HG03575 (cell line): ENCODE results near the gene TPCN2.

ENCODE experiments used
- ATAC-seq: cut with Tn5 transposase; IDR thresholded peaks from one replicate; pipeline ENCODE4 v1.9.1; 2021; ENCODE audit not compliant: unreplicated experiment, insufficient number of reproducible peaks, low FRiP score; ENCODE audit errors: extremely low read depth

The TPCN2 gene

DNA sequence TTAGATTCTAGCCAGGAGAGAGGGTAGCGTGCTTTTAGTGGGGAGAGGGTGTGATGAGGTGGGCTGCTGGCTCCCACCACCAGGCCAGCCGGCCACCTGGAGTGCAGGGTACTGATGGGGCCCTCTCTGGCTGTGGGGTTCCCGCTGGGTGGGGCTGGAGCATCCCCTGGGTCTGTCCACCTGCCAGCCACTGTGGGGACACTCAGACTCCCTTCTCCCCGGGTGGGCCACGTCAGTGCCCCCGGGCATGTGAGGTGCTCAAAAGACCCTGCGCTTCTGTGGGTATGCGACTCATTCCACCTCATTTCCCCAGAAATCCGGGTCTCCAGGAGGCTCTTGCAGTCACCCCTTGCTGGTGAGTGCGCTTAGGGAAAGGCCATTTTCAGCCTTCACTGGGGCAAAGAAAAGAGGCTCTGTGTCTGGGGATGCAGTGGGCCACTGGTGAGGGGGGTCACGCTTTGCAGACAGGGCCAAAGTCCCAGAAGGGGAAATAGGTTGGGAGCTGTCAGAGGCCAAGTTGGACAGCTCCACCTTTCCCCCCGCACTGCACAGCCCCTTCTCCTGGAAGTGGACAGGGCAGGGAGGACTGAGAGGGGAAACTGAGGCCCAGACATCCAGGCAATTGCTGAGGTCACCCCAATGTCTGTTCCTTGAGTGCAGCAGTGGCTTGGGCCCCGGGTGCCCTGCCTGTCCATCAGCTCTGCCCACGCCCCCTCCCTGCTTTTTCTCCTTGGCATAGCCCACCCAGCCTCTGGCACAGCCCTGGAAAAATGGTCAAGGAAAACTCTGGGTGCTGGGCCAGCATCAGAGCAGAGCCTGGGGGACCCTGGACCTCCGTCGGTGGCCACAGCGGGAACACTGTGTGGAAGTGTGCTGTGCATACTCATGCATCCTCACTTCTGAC is 53.3 kb downstream of the TPCN2 start:
- no peak for ATAC-seq

DNA sequence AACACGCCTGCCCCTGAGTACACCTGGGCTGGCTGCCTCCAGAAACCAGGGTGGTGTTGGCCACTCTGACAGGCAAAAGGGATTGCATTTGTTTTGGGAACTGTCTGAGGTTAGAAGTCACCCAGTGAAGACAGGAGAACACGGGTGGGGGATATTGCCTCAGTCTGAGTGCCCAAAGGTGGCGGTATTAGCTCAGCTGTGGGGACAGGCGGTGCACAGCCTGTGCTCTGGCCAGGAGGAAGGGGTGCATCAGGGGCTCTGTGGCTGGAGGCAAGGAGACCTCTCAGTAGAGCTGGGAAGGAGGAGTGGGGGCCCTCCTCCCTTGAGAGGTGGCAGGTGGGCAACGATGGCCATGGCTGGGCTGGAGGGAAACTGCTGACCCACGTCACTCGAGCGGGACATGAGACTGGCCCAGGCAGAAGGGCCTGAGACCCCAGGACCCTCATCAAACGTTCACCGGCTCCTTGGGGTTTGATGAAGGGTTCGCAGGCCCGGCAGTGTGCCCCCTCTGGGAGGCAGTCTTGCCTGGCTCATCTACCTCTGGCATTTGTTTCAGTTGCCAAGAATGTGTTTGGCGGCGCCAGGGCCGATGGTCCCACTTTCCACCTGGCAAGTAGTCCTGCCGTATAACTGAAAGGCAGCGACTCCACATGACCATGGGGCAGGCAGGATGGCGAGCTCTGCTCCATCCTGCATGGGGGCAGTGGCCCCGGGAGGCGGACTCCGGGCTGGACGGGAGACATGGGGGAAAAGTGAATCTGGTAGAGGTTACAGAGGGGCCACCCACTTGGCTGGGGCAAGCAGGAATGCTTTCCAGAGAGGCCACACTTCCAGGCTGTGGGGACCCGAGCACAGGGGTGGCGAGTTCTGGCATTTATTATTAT is 54.2 kb downstream of the TPCN2 start:
- no peak for ATAC-seq

GRCh38 chr11:69104212-69104855 is 55.6 kb downstream of the TPCN2 start:
- ATAC-seq: no peak

GRCh38 chr11:69104856-69105395 is 56.2 kb downstream of the TPCN2 start:
- ATAC-seq: no peak

GRCh38 chr11:69105461-69106030 is 56.8 kb downstream of the TPCN2 start:
- no peak for ATAC-seq

GRCh38 chr11:69106031-69106811 is 57.5 kb downstream of the TPCN2 start:
- ATAC-seq: no peak

DNA sequence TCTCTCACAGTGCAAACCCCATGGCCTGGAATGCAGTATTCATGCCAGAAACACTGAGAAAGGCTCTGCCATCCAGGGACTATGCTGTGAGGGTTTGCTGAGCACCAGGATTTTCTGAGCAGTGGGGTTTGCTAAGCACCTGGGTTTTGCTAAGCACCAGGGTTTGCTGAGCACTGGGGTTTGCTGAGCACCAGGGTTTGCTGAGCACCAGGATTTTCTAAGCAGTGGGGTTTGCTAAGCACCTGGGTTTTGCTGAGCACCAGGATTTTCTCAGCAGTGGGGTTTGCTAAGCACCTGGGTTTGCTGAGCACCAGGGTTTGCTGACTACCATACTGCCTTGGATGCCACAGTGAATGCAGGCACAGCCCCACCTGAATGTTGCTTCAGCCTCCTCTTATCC is 58.7 kb downstream of the TPCN2 start:
- ATAC-seq: no peak

DNA sequence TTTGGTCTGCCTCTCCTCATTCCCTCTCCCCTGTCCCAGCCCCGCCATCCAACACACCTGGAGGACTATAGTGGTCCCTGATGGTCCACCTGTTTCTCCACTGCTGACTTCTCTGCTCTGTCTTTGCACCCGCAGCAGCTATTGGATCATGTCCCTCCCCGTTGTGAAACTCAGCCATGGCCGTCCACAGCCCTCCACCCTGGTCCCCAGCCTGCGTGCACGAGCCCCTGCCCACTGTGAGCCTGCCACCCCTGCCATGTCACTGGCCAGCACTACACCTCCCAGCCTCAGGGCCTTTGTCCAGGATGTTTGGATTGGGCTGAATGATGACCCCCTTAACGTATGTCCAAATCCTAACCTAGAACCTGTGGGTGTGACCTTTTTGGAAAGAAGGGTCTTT is 59.3 kb downstream of the TPCN2 start:
- no peak for ATAC-seq

GRCh38 chr11:69108559-69108958 is 59.8 kb downstream of the TPCN2 start:
- no peak for ATAC-seq

- ATAC-seq: no peak
Observed at GRCh38 chr11:69109101-69109500, 60.4 kb downstream of the TPCN2 start.

DNA sequence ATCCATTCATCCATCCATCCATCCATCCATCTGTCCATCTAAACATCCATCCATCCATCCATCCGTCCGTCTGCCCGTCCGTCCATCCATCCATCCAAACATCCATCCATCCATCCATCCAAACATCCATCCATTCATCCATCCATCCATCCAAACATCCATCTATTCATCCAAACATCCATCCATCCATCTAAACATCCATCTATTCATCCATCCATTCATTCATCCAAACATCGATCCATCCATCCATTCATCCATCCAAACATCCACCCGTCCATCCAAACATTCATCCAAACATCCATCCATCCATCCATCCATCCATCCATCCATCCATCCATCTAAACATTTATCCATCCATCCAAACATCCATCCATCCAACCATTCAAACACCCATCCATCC is 61.7 kb downstream of the TPCN2 start:
- ATAC-seq: no peak

- ATAC-seq: no peak
Observed at GRCh38 chr11:69111624-69112542, 63.2 kb downstream of the TPCN2 start.

DNA sequence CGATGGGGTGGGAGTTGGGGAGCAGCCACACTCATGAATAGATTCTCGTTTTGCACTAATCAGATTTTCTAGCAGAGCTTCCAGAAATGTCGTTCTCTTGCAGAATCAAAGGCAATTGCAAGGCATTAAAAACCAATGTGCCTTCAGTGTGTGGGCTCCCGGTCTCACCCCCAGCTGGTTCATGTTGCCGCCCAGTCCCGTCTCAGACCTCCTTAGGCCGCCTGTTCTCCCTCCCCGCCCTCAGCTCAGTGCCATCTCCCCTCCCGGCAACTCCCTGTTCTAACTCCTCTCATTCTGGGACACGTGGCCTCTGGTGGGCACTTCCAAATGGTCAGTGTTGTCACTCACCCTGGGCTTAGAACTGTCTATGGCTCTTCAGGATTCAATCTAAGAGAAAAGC is 64.5 kb downstream of the TPCN2 start:
- ATAC-seq: no peak

- no peak for ATAC-seq
Observed at GRCh38 chr11:69113646-69114340, 65.1 kb downstream of the TPCN2 start.

GRCh38 chr11:69114362-69114761 is 65.6 kb downstream of the TPCN2 start:
- no peak for ATAC-seq

DNA sequence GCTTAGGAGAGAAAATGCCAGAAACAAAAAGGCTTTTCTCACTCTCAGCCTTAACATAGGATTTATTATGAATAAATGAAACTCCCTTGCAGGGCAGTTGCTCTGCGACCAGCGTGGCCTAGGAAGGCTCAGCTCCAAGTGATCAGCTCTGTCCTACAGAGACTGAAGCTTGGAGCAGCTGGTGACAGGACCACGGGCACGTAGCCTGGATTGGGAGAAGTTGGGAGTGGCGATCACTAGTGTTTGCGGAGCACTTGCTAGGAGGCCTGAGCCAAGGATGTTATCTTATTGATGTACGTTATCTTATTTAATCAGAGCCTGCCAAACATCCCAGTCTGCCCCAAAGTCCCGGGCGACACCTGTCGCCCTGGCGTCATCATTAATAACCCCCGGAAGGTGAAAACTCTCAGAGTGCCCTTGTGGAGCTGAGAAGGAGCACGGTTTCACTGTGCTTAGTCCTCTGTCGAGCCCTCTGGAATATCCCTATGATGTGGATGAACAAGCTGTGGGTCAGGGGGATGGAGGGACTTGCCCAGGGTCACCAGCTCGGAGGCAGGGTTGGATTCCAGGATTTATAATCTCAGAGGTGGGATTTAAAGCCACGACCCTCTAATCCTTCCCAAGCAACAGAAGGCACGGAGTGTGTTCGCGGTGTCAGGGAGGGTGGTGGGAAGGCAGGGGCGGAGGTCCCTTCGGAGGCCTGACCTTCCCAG is 66.2 kb downstream of the TPCN2 start:
- no peak for ATAC-seq
